Kidney epithelial cell (primary cell): ENCODE measurements around the gene HMCN1. TPM values are rescaled to one million over a fixed set of nuclear protein-coding genes. Genes with fewer than 3 reads are reported as not detected.
A peak's percentile ranks its signal among the peaks of the same experiment; 100 is the strongest.

Experiments used
- DNase-seq: peaks from one replicate; pipeline ENCODE4 v3.0.0-alpha.2; 2010; ENCODE audit warnings: low read depth
- H3K27me3 ChIP-seq: 2 replicates; pipeline ENCODE4 v1.6.0; 2011; ENCODE audit warnings: low read length; ENCODE audit not compliant: control insufficient read depth, insufficient read depth
- H3K36me3 ChIP-seq: 2 replicates; pipeline ENCODE4 v1.5.1; 2011; ENCODE audit warnings: low read length; ENCODE audit not compliant: control insufficient read depth, insufficient read depth
- H3K4me3 ChIP-seq: 2 replicates; pipeline ENCODE4 v1.5.1; 2011; ENCODE audit warnings: low read depth, mild to moderate bottlenecking, control low read depth, low read length
- CTCF ChIP-seq: IDR thresholded peaks from 2 replicates; pipeline ENCODE4 v1.5.1; 2011; ENCODE audit warnings: mild to moderate bottlenecking, moderate library complexity, low read length, control low read depth, inconsistent platforms; ENCODE audit not compliant: insufficient read depth, poor library complexity, severe bottlenecking
- total RNA-seq: library from RNA; depleted of rRNA; stranded (reverse); fragments of >200 nt; gene quantifications from 2 replicates; pipeline ENCODE4 v1.2.3, GENCODE V29; 2015

HMCN1 gene
- total RNA-seq, 1 donor from 2014 or later = 1.3 TPM

- no peak overlapping the region for H3K4me3 ChIP-seq
- DNase-seq = no peak
- TF ChIP-seq CTCF = no peak
- no peaks in the 10 kb centered on the region for H3K27me3 ChIP-seq
- H3K36me3 ChIP-seq = no peaks in the 10 kb centered on the region
Observed at GRCh38 chr1:186054003-186054402, 319.8 kb downstream of the HMCN1 start.

GRCh38 chr1:186054932-186055331 is 320.7 kb downstream of the HMCN1 start:
- no peak for DNase-seq
- no peak for TF ChIP-seq CTCF
- Histone ChIP-seq H3K27me3 (no peaks in the 10 kb centered on the region), H3K4me3 (no peak overlapping the region), H3K36me3 (no peaks in the 10 kb centered on the region)

- no peak for DNase-seq
- no peak for TF ChIP-seq CTCF
- H3K4me3 ChIP-seq = no peak overlapping the region
- H3K27me3 ChIP-seq = no peaks in the 10 kb centered on the region
- no peaks in the 10 kb centered on the region for H3K36me3 ChIP-seq
Observed at GRCh38 chr1:186055846-186056245, 321.7 kb downstream of the HMCN1 start.

- DNase-seq = no peak
- Histone ChIP-seq H3K4me3 (no peak overlapping the region), H3K27me3 (no peaks in the 10 kb centered on the region), H3K36me3 (no peaks in the 10 kb centered on the region)
- no peak for TF ChIP-seq CTCF
Observed at GRCh38 chr1:186057086-186057485, 322.9 kb downstream of the HMCN1 start.

GRCh38 chr1:186059311-186059710 is 325.1 kb downstream of the HMCN1 start:
- peak; percentile 77 for DNase-seq
- Histone ChIP-seq H3K36me3 (no peaks in the 10 kb centered on the region), H3K27me3 (no peaks in the 10 kb centered on the region), H3K4me3 (no peak overlapping the region)
- TF ChIP-seq CTCF = no peak

GRCh38 chr1:186059752-186060151 is 325.6 kb downstream of the HMCN1 start:
- no peak for TF ChIP-seq CTCF
- Histone ChIP-seq H3K4me3 (no peak overlapping the region), H3K27me3 (no peaks in the 10 kb centered on the region), H3K36me3 (no peaks in the 10 kb centered on the region)
- no peak for DNase-seq
